BE2C (cell line): ENCODE measurements around the gene KATNIP.

Source experiments
- DNase-seq: peaks from one replicate; pipeline ENCODE4 v3.0.0-alpha.2; 2020
- H3K27me3 ChIP-seq: fragments of 250-450 bp; sonication (Bioruptor Pico); 2 replicates; pipeline ENCODE4 v1.5.1; 2020; ENCODE audit warnings: mild to moderate bottlenecking
- H3K36me3 ChIP-seq: fragments of 250-450 bp; sonication (Bioruptor Pico); 2 replicates; pipeline ENCODE4 v1.5.1; 2020; ENCODE audit warnings: mild to moderate bottlenecking
- H3K4me1 ChIP-seq: fragments of 250-450 bp; sonication (Bioruptor Pico); 2 replicates; pipeline ENCODE4 v1.5.1; 2020
- H3K4me3 ChIP-seq: 2 replicates; pipeline ENCODE4 v1.5.1; 2011; ENCODE audit warnings: low read depth, low read length
- H3K9me3 ChIP-seq: fragments of 250-450 bp; sonication (Bioruptor Pico); 2 replicates; pipeline ENCODE4 v1.5.1; 2020
- TF ChIP-seq, protein P1 (sequence below): IDR thresholded peaks from 2 replicates; pipeline ENCODE4 v1.5.1; 2012; ENCODE audit warnings: mild to moderate bottlenecking, low read depth, low read length

Gene KATNIP

DNA sequence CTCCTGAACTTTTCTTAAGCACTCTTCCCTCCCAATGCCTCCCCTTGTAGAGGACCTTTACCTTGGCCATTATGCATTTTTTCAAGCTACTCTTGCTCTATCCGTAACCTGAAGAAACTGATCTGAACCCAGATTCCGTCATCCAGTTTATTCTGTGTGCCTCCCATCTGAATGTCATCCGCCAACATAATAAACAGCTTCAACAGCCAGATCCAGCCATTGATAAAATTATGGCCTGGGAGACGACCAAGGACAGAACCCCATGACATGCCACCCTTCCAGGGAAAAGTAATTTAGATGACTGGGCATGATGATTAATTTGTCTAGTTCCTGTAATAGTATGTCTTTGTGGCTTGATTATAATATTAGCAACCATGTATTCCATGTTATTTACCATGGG, 41.9 kb downstream of the KATNIP start:
- TF ChIP-seq, protein P1, sequence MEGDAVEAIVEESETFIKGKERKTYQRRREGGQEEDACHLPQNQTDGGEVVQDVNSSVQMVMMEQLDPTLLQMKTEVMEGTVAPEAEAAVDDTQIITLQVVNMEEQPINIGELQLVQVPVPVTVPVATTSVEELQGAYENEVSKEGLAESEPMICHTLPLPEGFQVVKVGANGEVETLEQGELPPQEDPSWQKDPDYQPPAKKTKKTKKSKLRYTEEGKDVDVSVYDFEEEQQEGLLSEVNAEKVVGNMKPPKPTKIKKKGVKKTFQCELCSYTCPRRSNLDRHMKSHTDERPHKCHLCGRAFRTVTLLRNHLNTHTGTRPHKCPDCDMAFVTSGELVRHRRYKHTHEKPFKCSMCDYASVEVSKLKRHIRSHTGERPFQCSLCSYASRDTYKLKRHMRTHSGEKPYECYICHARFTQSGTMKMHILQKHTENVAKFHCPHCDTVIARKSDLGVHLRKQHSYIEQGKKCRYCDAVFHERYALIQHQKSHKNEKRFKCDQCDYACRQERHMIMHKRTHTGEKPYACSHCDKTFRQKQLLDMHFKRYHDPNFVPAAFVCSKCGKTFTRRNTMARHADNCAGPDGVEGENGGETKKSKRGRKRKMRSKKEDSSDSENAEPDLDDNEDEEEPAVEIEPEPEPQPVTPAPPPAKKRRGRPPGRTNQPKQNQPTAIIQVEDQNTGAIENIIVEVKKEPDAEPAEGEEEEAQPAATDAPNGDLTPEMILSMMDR: no peak
- no peaks in the 10 kb centered on the region for H3K36me3 ChIP-seq
- no peaks in the 10 kb centered on the region for H3K9me3 ChIP-seq
- no peak for DNase-seq
- no peaks in the 10 kb centered on the region for H3K4me1 ChIP-seq
- H3K4me3 ChIP-seq: no peak overlapping the region
- no peaks in the 10 kb centered on the region for H3K27me3 ChIP-seq

DNA sequence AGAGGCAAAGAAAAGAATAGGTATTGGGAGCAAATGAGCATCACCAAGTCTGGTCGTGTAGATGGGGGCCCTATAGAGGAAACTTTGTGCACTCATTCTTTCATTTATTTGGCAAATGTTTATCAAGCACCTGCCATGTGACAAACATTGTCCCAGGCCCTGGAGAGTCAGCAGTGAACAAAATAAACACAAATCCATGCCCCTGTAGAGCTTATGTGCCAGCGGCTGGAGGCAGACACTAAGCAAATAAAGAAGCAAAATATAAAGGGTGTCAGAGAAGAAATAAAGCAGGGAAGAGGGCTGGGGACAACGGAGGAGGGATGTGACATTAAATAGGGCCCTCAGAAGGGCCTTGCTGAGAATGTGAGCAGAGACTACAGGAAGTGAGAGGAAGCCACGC, 45.5 kb downstream of the KATNIP start:
- Histone ChIP-seq H3K36me3 (no peaks in the 10 kb centered on the region), H3K27me3 (no peaks in the 10 kb centered on the region), H3K9me3 (no peaks in the 10 kb centered on the region), H3K4me1 (no peaks in the 10 kb centered on the region), H3K4me3 (no peak overlapping the region)
- TF ChIP-seq, protein P1: no peak
- no peak for DNase-seq

DNA sequence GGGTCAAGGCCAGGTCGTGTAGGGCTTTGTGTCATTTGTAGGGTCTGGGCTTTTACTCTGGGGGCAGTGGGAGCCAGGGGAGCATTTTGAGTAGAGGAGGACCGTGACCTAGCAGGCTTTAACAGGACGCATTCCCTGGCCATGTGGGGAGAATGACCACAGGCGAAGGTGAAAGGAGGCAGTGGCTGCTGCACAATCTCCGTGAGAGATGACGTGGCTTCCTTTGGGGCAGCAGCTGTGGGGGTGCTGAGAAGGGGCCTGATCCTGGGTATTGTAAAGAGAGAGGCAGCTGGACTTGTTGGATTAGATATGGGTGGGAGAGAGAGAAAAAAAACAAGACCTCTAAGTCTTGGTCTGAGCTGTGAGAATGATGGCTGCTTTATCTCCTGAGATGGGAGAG, 46.0 kb downstream of the KATNIP start:
- DNase-seq: no peak
- TF ChIP-seq, protein P1: no peak
- H3K4me1 ChIP-seq: no peaks in the 10 kb centered on the region
- H3K36me3 ChIP-seq: no peaks in the 10 kb centered on the region
- no peaks in the 10 kb centered on the region for H3K9me3 ChIP-seq
- no peak overlapping the region for H3K4me3 ChIP-seq
- no peaks in the 10 kb centered on the region for H3K27me3 ChIP-seq

DNA sequence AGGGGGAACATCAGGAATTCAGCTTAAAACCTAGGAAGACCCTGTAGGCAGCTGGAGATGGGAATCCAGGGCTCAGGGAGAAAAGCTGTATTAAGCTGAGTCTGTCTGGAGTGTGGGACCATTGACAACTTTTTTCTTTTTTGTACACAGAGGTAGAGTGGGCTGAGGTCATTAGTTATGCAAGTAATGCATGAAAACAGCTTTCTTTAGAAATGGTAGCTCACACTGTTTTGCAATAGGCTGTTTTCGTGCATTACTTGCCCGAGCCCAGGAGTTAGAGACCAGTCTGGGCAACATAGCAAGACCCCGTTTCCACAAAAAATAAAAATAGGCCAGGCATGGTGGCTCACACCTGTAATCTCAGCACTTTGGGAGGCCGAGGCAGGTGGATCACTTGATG, 46.5 kb downstream of the KATNIP start:
- DNase-seq: no peak
- H3K4me1 ChIP-seq: no peaks in the 10 kb centered on the region
- no peaks in the 10 kb centered on the region for H3K9me3 ChIP-seq
- TF ChIP-seq, protein P1: no peak
- H3K36me3 ChIP-seq: no peaks in the 10 kb centered on the region
- H3K27me3 ChIP-seq: no peaks in the 10 kb centered on the region
- H3K4me3 ChIP-seq: no peak overlapping the region

DNA sequence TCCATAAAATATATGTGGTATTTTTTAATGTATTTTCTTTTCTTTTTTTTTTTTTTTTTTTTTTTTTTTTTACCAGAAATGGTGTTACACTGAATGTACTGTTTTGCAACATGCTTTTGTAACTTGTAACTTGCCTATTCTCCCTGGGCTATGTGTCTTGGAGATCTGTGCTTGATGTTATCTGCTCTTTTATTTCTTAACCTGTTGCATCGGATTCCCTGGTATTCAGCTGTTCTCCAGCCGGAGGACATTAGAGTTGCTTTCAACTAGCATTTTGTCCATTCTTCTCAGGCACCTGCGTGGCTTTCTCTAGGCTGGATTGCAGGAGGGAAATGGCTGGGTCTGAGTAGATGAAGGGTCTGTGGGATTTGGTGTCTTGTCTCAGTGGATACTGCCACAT, 47.4 kb downstream of the KATNIP start:
- TF ChIP-seq, protein P1: no peak
- no peaks in the 10 kb centered on the region for H3K9me3 ChIP-seq

DNA sequence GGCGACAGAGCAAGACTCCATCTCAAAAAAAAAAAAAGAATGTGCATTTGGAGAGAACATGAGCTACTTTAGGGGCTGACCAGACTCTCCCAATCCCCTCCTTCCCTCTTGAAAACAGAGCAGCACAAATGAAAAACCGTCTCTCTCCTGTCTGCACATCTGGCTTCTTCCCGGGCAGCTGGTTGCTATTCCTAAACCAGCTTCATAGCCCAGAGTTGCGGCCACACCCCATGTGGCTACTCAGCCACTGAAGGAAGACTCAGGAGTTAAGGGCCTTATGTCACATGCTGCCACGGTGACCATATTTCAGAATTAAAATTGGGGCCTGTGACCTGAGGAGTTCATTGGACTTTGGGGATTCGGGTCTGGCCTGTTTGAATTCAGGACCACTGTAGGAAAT, 48.3 kb downstream of the KATNIP start:
- no peak for DNase-seq
- Histone ChIP-seq H3K27me3 (no peaks in the 10 kb centered on the region), H3K4me3 (no peak overlapping the region), H3K4me1 (no peaks in the 10 kb centered on the region), H3K9me3 (no peaks in the 10 kb centered on the region), H3K36me3 (no peaks in the 10 kb centered on the region)
- TF ChIP-seq, protein P1: no peak

More for the DNA sequence above, 47.4 kb downstream of the KATNIP start:
- Histone ChIP-seq H3K4me1 (no peaks in the 10 kb centered on the region), H3K4me3 (no peak overlapping the region), H3K36me3 (no peaks in the 10 kb centered on the region), H3K27me3 (no peaks in the 10 kb centered on the region)
- DNase-seq: no peak
